ENCODE results near the gene JAZF1. TPM values are rescaled to one million over a fixed set of nuclear protein-coding genes. Genes with fewer than 3 reads are reported as not detected.

The JAZF1 gene
- total and polyA plus RNA-seq, 2 of the 8 experiments (the other 6 are each of a cell fraction or from before 2014, with no cell fraction given): 2.6 to 21.8 TPM

GRCh38 chr7:27836536-27836935 is 344.1 kb downstream of the JAZF1 start (continued):
- TF ChIP-seq HDAC2 (IDR thresholded peaks at IDR 0.05; ENCODE audit: borderline replicate concordance in 1 of 2, low read depth in 2 of 2, low read length in 2 of 2): no peak
- TF ChIP-seq CTBP2 (IDR thresholded peaks at IDR 0.05; ENCODE audit: borderline replicate concordance, insufficient read depth, insufficient read length, low read length): no peak
- TF ChIP-seq CEBPB (IDR thresholded peaks at IDR 0.05; ENCODE audit: low read depth, low read length): no peak
- TF ChIP-seq SIX5 (IDR thresholded peaks at IDR 0.05; ENCODE audit: low read depth, low read length): no peak
- no peak for TF ChIP-seq JUN (IDR thresholded peaks at IDR 0.05; ENCODE audit: low read depth, low read length)

Measured in H1 (cell line).